Tibial nerve (tissue), 3 donors: ENCODE data around the gene SCLT1.

ENCODE experiments used
- CTCF ChIP-seq, 5 experiments: fragments of 200-600 bp in 3 of 5; fragments of 450-650 bp in 2 of 5; sonication (generic) in 3 of 5; IDR thresholded peaks; one replicate each; pipeline ENCODE4 v1.5.1; 2016 to 2019; ENCODE audit warnings: antibody characterized with exemption in 5 of 5, mild to moderate bottlenecking in 3 of 5, moderate library complexity in 2 of 5
- POLR2A ChIP-seq, 2 donors: fragments of 450-650 bp; IDR thresholded peaks; one replicate each; pipeline ENCODE4 v1.6.1; 2017; ENCODE audit warnings: antibody characterized with exemption in 2 of 2, mild to moderate bottlenecking in 2 of 2, moderate library complexity in 2 of 2

DNA sequence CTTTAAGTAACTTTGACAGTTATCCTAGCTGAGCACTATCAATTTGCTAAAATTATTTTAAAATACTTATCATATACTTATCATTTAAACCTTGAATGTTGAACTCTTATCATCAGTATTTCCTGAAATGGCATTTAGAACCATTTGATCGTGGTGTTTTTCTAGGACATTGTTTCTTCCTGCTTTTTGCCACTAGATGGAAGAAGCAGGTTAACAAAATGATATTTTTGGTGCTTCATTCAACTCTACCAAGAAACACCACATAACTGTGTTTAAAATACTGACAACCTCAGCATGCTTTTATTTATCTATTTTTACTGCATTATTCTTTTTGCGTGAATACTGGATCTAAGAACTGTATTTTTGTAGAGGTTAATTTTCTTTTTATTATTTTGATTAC is 47.2 kb upstream of the SCLT1 start:
- TF ChIP-seq POLR2A (IDR thresholded peaks at IDR 0.05) = no peak
- no peak for TF ChIP-seq CTCF (IDR thresholded peaks at IDR 0.05)
